Keratinocyte (primary cell): ENCODE data around the gene LHX4. TPM values are rescaled to one million over a fixed set of nuclear protein-coding genes. Genes with fewer than 3 reads are reported as not detected.

Experiments
- DNase-seq: peaks from one replicate; pipeline ENCODE4 v3.0.0-alpha.2; 2011; ENCODE audit warnings: low read depth, missing footprints, low spot score
- FAIRE-seq: peaks from 2 replicates; lab custom pipeline; 2011; peaks lifted over from hg19 to GRCh38; lab: Jason Lieb, UNC
- H2AFZ ChIP-seq: 2 replicates; pipeline ENCODE4 v1.6.0; 2012; ENCODE audit warnings: low read length, control low read depth, inconsistent platforms; ENCODE audit not compliant: control insufficient read depth
- H3K27ac ChIP-seq: 2 replicates; pipeline ENCODE4 v1.5.1; 2011; ENCODE audit warnings: low read length; ENCODE audit not compliant: control insufficient read depth, insufficient read depth
- H3K27me3 ChIP-seq: 3 replicates; pipeline ENCODE4 v1.6.0; 2011; ENCODE audit warnings: low read length; ENCODE audit not compliant: control insufficient read depth, insufficient read depth; ENCODE audit errors: extremely low read depth
- H3K36me3 ChIP-seq, 2 experiments: 2 replicates in 1 of 2; 3 replicates in 1 of 2; pipeline ENCODE4 v1.5.1; 2011; ENCODE audit warnings: low read length in 2 of 2, mild to moderate bottlenecking in 1 of 2; ENCODE audit not compliant: control insufficient read depth in 2 of 2, insufficient read depth in 2 of 2; ENCODE audit errors: extremely low read depth in 1 of 2
- H3K4me1 ChIP-seq: 3 replicates; pipeline ENCODE4 v1.5.1; 2011; ENCODE audit warnings: low read length; ENCODE audit not compliant: control insufficient read depth, insufficient read depth; ENCODE audit errors: extremely low read depth
- H3K4me2 ChIP-seq: 3 replicates; pipeline ENCODE4 v1.6.0; 2011; ENCODE audit warnings: low read depth, low read length; ENCODE audit not compliant: control insufficient read depth, insufficient read depth; ENCODE audit errors: extremely low read depth
- H3K4me3 ChIP-seq, 3 experiments: fragments of 200-600 bp in 1 of 3; sonication (generic) in 1 of 3; 2 replicates in 2 of 3; 3 replicates in 1 of 3; pipeline ENCODE4 v1.5.1; 2011 to 2016; ENCODE audit warnings: low read length in 3 of 3, mild to moderate bottlenecking in 3 of 3, control low read depth in 2 of 3, inconsistent platforms in 1 of 3, low read depth in 1 of 3, mixed read lengths in 1 of 3, mixed run types in 1 of 3, moderate library complexity in 1 of 3; ENCODE audit not compliant: control insufficient read depth in 2 of 3, insufficient read depth in 2 of 3; ENCODE audit errors: extremely low read depth in 1 of 3
- H3K79me2 ChIP-seq: 2 replicates; pipeline ENCODE4 v1.6.0; 2012; ENCODE audit warnings: low read length; ENCODE audit not compliant: control insufficient read depth, insufficient read depth
- H3K9ac ChIP-seq: 3 replicates; pipeline ENCODE4 v1.6.0; 2011; ENCODE audit warnings: low read length; ENCODE audit not compliant: control insufficient read depth, insufficient read depth; ENCODE audit errors: extremely low read depth
- H3K9me1 ChIP-seq: 3 replicates; pipeline ENCODE4 v1.6.0; 2011; ENCODE audit warnings: low read length; ENCODE audit not compliant: control insufficient read depth, insufficient read depth; ENCODE audit errors: extremely low read depth
- H3K9me3 ChIP-seq: 2 replicates; pipeline ENCODE4 v1.5.1; 2012; ENCODE audit warnings: low read depth, low read length; ENCODE audit not compliant: control insufficient read depth
- H4K20me1 ChIP-seq: 3 replicates; pipeline ENCODE4 v1.6.0; 2011; ENCODE audit warnings: low read length; ENCODE audit not compliant: control insufficient read depth, insufficient read depth; ENCODE audit errors: extremely low read depth
- EZH2 ChIP-seq: IDR thresholded peaks from one replicate; pipeline ENCODE4 v1.6.1; 2012; ENCODE audit warnings: inconsistent platforms, mild to moderate bottlenecking, low read length, moderate library complexity
- dilution Hi-C: fragments of 300-500 bp; cut with MboI; formaldehyde crosslinking; loops from one replicate; pipeline ENCODE4 v1.7.0; 2020; ENCODE audit warnings: low sequenced_read_pairs; ENCODE audit not compliant: extremely low pct_ligation_motif_present
- polyA plus RNA-seq, 5 experiments: library from polyadenylated mRNA; depleted of rRNA in 3 of 5; stranded (reverse) in 3 of 5; stranded (forward) in 1 of 5; unstranded in 1 of 5; fragments of >200 nt; gene quantifications; 1 replicate in 1 of 5; 2 replicates in 3 of 5; 3 replicates in 1 of 5; pipeline versions ENCODE4 v1.2.1 to v1.2.3, GENCODE V29; 2011 to 2012; ENCODE audit warnings: missing spikeins in 2 of 5, low read depth in 1 of 5, low replicate concordance in 1 of 5
- TF ChIP-seq, protein P1 (sequence below), 3 experiments: IDR thresholded peaks in 1 of 3; conservative IDR thresholded peaks in 1 of 3; optimal IDR thresholded peaks in 1 of 3; 2 replicates in 2 of 3; 3 replicates in 1 of 3; pipeline versions ENCODE3 to v1.5.1; 2011; ENCODE audit warnings: low read length in 3 of 3, mild to moderate bottlenecking in 3 of 3, moderate library complexity in 2 of 3, control low read depth in 1 of 3, inconsistent platforms in 1 of 3; ENCODE audit not compliant: insufficient read depth in 2 of 3; ENCODE audit errors: extremely low read depth in 1 of 3

The LHX4 gene
- polyA plus RNA-seq, 1 donor (not counting 4 experiments of a cell fraction or from before 2014, with no cell fraction given): not detected

DNA sequence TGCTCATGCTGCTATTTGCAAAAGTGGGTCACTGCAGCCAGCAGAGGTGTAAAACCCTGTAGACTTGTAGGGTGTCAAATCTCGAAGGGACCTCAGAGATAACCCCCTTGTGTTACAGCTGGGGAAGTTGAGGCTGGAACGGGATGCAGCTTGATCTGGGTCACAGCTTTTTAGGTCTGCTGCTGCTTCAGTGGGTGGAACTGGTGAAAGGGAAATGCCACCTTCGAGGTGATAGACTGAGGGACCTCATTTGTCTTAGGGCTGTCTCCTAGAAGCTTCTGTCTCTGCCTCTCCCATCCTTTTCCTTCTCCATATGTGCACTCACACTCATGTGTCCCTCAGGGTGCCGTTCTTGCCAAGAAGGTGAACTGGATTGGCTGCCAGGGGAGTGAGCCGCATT, 40.0 kb upstream of the LHX4 start:
- no peaks in the 10 kb centered on the region for H3K9me3 ChIP-seq
- H3K79me2 ChIP-seq: no peaks in the 10 kb centered on the region
- no peaks in the 10 kb centered on the region for H3K4me1 ChIP-seq
- no peaks in the 10 kb centered on the region for H4K20me1 ChIP-seq
- H3K4me3 ChIP-seq: no peak overlapping the region
- no peak overlapping the region for H3K27ac ChIP-seq
- no peak overlapping the region for H2AFZ ChIP-seq
- FAIRE-seq (no peak), DNase-seq (no peak)
- H3K36me3 ChIP-seq: peaks cover 37% of the 10 kb centered on the region in 2 experiments
- no peak overlapping the region for H3K9ac ChIP-seq
- H3K9me1 ChIP-seq: no peaks in the 10 kb centered on the region
- dilution Hi-C loops: no loop called here
- H3K4me2 ChIP-seq: no peak overlapping the region
- TF ChIP-seq EZH2: no peak
- TF ChIP-seq, protein P1, sequence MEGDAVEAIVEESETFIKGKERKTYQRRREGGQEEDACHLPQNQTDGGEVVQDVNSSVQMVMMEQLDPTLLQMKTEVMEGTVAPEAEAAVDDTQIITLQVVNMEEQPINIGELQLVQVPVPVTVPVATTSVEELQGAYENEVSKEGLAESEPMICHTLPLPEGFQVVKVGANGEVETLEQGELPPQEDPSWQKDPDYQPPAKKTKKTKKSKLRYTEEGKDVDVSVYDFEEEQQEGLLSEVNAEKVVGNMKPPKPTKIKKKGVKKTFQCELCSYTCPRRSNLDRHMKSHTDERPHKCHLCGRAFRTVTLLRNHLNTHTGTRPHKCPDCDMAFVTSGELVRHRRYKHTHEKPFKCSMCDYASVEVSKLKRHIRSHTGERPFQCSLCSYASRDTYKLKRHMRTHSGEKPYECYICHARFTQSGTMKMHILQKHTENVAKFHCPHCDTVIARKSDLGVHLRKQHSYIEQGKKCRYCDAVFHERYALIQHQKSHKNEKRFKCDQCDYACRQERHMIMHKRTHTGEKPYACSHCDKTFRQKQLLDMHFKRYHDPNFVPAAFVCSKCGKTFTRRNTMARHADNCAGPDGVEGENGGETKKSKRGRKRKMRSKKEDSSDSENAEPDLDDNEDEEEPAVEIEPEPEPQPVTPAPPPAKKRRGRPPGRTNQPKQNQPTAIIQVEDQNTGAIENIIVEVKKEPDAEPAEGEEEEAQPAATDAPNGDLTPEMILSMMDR (optimal IDR thresholded peaks at IDR 0.05 in 1 of 3, IDR thresholded peaks at IDR 0.05 in 1 of 3, conservative IDR thresholded peaks at IDR 0.05 in 1 of 3; ENCODE audit: extremely low read depth in 1 of 3, insufficient read depth in 2 of 3, low read length in 3 of 3): no peak
- no peaks in the 10 kb centered on the region for H3K27me3 ChIP-seq

DNA sequence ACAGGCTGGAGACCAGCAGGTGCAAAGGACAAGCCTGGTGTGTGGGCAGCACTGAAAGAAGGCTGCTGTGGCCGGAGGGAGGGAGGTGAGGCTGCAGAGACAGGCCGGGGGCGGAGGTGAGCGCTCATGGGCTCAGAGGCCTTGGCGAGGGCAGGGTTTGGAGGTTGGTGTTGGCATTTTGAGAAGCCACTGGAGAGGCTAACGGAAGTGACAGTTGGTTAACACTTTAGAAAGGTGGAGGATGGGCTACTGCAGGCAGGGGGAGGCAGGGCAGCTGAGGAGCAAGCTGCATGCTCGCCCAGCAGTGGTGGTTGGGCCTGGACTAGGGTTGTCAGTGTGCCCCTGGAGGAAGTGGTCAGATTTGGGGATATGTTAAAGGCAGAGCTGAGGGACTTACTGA, 37.9 kb upstream of the LHX4 start:
- no peaks in the 10 kb centered on the region for H3K79me2 ChIP-seq
- FAIRE-seq: no peak
- H3K4me2 ChIP-seq: no peak overlapping the region
- H2AFZ ChIP-seq: no peak overlapping the region
- no peak for TF ChIP-seq EZH2
- TF ChIP-seq, protein P1 (optimal IDR thresholded peaks at IDR 0.05 in 1 of 3, IDR thresholded peaks at IDR 0.05 in 1 of 3, conservative IDR thresholded peaks at IDR 0.05 in 1 of 3; ENCODE audit: extremely low read depth in 1 of 3, insufficient read depth in 2 of 3, low read length in 3 of 3): no peak
- no peak for DNase-seq
- dilution Hi-C loops: no loop called here
- H3K4me1 ChIP-seq: no peaks in the 10 kb centered on the region
- no peaks in the 10 kb centered on the region for H3K27me3 ChIP-seq
- H3K9me3 ChIP-seq: no peaks in the 10 kb centered on the region
- H3K36me3 ChIP-seq: peaks cover 30 to 37% of the 10 kb centered on the region in 2 experiments
- H3K9ac ChIP-seq: no peak overlapping the region
- no peak overlapping the region for H3K27ac ChIP-seq
- no peaks in the 10 kb centered on the region for H3K9me1 ChIP-seq
- H3K4me3 ChIP-seq: no peak overlapping the region
- no peaks in the 10 kb centered on the region for H4K20me1 ChIP-seq
